HG03045 (cell line): Measurements from ENCODE around the gene ODAM.
"Not testable (repeated sequence)": the region's sequence is repeated elsewhere in the genome, so short reads cannot be mapped to it uniquely, and the experiment has no call there.

Experiments
- ATAC-seq: cut with Tn5 transposase; IDR thresholded peaks from one replicate; pipeline ENCODE4 v1.9.1; 2021; ENCODE audit warnings: mild to moderate bottlenecking, moderate library complexity; ENCODE audit not compliant: unreplicated experiment

ODAM gene

GRCh38 chr4:70221389-70221788 is 25.9 kb downstream of the ODAM start:
- ATAC-seq: not testable (repeated sequence)

GRCh38 chr4:70221818-70222217 is 26.3 kb downstream of the ODAM start:
- ATAC-seq: not testable (repeated sequence)

DNA sequence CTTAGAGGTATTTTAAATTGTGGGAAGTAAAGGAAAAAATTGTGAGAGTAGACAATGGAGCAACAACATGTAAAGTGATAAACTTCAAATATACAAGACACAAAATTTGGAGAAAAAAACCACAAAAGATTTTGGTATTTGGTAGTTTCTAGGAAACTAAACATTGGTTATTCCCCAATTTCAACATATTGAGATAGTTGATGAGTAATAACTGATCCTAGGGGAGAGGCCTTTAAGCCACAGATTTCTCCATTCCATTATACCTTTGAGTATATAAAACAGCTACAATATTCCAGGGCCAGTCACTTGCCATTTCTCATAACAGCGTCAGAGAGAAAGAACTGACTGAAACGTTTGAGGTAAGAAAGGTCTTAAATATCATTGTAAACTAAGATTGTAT is 30.3 kb downstream of the ODAM start, which contains the start of gene FDCSP:
Gene FDCSP, plus strand, starts transcription at position 301 of the 400 bp plus-strand sequence. CDS start 5,071 bp downstream, outside the sequence.
- no peak for ATAC-seq

DNA sequence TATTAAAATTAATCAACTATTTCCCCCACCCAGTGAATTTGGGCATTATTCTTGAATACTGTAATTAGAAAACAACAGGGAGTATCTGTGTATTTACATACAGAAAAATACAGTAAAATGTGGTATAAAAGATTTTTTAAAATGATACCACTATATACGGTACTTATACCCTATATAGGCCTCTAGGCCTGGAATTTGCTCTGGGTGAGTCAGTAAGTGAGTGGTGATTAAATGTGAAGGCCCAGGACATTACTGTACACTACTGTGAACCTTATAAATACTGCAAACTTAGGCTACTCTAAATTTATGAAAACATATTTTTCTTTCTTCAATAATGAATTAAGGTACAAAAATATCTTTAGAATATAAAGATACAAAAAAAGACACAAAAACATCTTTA is 40.6 kb downstream of the ODAM start:
- ATAC-seq: no peak

GRCh38 chr4:70239131-70239883 is 43.8 kb downstream of the ODAM start:
- no peak for ATAC-seq

DNA sequence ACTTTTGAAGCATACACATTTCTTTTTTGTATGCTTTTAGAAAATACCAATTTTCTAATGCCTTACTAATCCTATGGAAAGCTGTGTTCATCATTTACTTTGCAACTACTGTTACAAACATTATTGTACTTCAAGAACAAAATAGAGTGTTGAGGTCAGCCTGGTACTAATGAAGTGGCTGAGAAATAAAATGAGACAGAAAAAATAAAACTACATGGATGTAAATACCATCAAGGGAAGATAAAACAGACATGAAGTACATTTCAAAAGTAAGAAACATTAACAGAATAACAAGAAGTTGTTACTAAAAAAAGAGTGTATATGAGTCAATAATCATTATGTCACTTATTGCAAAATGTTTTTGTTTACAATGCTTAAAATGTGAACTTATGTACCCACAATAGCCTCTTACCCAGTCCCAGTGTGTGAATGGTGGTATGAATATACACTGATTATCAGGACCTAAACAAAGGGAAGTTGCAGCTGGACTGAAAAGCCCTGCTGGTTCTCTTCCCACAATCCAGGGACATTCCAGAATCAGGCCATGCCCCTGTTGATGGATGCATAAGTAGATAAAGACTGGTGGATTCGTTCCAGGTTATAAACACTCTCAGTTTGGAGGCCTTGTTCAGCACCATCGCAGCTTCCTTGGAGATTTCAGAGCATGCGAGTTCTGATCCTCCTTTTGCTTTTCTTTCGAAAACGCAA is 44.5 kb downstream of the ODAM start:
- ATAC-seq: no peak

DNA sequence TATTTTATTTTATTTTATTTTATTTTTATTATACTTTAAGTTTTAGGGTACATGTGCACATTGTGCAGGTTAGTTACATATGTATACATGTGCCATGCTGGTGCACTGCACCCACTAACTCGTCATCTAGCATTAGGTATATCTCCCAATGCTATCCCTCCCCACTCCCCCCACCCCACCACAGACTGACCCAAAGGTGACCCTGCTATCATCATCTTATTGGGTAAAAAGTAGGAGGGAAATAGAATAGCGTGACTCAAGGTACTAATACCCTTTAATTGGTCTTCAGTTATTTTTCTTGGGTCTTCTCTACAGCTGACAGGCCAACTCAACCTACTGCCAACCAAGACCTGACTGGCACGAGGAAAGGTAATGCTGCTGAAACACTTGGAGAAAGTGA is 46.8 kb downstream of the ODAM start, which contains the start of gene CSN3:
Gene CSN3, plus strand, starts transcription at position 301 of the 400 bp plus-strand sequence. CDS start 2,223 bp downstream, outside the sequence.
- ATAC-seq: not testable (repeated sequence)

DNA sequence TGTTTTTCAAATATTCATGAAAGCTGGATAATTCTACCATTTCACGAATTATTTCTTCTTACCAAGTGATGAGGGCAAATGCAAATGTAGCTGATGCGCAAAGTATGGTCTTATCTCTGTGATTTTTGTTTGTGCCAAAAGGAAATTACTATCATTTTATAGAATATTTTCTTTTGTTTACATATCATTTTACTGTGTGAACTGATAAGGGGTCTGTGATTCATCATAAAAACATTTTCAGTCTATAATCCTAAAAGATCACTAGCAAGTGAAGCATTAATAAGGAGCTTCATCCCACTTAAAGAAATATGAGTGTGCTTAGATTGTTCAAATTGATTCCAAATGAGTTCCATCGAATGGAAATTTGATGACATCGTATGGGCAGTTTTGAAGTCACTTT is 47.6 kb downstream of the ODAM start:
- no peak for ATAC-seq

- no peak for ATAC-seq
Observed at GRCh38 chr4:70251250-70251944, 55.9 kb downstream of the ODAM start.

DNA sequence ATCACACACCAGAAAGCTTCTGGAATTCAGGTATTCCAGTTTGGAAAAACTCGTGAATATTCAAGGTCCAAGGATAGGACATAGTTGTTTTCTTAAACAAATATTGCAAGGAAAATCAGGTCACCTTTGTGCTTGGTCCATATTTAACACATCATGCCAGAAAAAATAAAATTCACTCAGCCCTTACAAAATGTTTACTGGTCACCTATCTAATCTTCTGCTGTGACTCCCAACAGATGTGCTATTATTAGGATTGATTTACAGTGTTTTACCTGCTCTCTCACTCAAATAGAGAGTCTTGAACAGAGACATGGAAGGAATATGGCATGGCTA is 56.4 kb downstream of the ODAM start:
- ATAC-seq: no peak
